HCT116 (cell line): Measurements from ENCODE around the gene ICA1. TPM values are rescaled to one million over a fixed set of nuclear protein-coding genes. Genes with fewer than 3 reads are reported as not detected.
"Not testable (repeated sequence)": the region's sequence is repeated elsewhere in the genome, so short reads cannot be mapped to it uniquely, and the experiment has no call there.

Experiments used
- ATAC-seq: fragments of 200-7000 bp; cut with Tn5 transposase; 2 replicates; pipeline ENCODE4 v1.9.1; 2020; ENCODE audit warnings: mild to moderate bottlenecking, moderate library complexity
- BruUV-seq: library from RNA; stranded (reverse); fragments of 400-500 nt; replicated peaks from 2 replicates; lab custom pipeline; 2021; lab: Mats Ljungman, UMichigan
- CTCF ChIA-PET: fragments of 300-600 bp; sonication (Branson Sonifier 250); formaldehyde crosslinking; loops from one replicate; lab custom pipeline; 2021; ENCODE audit warnings: antibody characterized with exemption; lab: Charles Lee
- POLR2A ChIA-PET: fragments of 300-600, 350-600 bp; sonication (Branson Sonifier 250); formaldehyde crosslinking; loops from one replicate; lab custom pipeline; 2021; ENCODE audit warnings: antibody characterized with exemption; lab: Charles Lee
- RAD21 ChIA-PET, 2 experiments: fragments of 300-600 bp; sonication (Branson Sonifier 250); formaldehyde crosslinking; loops; one replicate each; lab custom pipeline; 2023; ENCODE audit warnings: low total read pairs in 2 of 2; ENCODE audit not compliant: uncharacterized antibody in 2 of 2, unreplicated experiment in 2 of 2, low non-redundant PET in 1 of 2; lab: Charles Lee
- DNase-seq: peaks from one replicate; pipeline ENCODE4 v3.0.0-alpha.2; 2010; ENCODE audit warnings: low read depth, low spot score
- H2AFZ ChIP-seq: fragments of 200-600 bp; shearing (Covaris generic), sonication (generic); 2 replicates; pipeline ENCODE4 v1.6.1; 2017; ENCODE audit warnings: low read depth, mixed run types, mixed read lengths, antibody characterized with exemption, low read length; ENCODE audit not compliant: poor library complexity, severe bottlenecking
- H3K27ac ChIP-seq: 2 replicates; pipeline ENCODE4 v1.5.1; 2012; ENCODE audit warnings: low read depth, low read length
- H3K27me3 ChIP-seq: fragments of 200-600 bp; sonication (generic); 2 replicates; pipeline ENCODE4 v1.6.1; 2016; ENCODE audit warnings: mixed run types, low read length, mixed read lengths; ENCODE audit not compliant: insufficient read depth
- H3K36me3 ChIP-seq, 2 experiments: fragments of 200-500 bp in 1 of 2; fragments of 200-600 bp in 1 of 2; sonication (Bioruptor generic) in 1 of 2; sonication (generic) in 1 of 2; 2 replicates each; pipeline versions ENCODE4 v1.5.1 to v1.6.1; 2014 to 2016; ENCODE audit warnings: low read length in 2 of 2, inconsistent platforms in 1 of 2, mixed read lengths in 1 of 2, mixed run types in 1 of 2; ENCODE audit not compliant: insufficient read depth in 2 of 2, control insufficient read depth in 1 of 2
- H3K4me1 ChIP-seq, 2 experiments: fragments of 200-600 bp in 1 of 2; sonication (generic) in 1 of 2; 2 replicates each; pipeline versions ENCODE4 v1.5.1 to v1.6.1; 2012 to 2017; ENCODE audit warnings: low read length in 2 of 2, inconsistent platforms in 1 of 2, mild to moderate bottlenecking in 1 of 2, mixed read lengths in 1 of 2, mixed run types in 1 of 2, moderate library complexity in 1 of 2; ENCODE audit not compliant: insufficient read depth in 2 of 2, control insufficient read depth in 1 of 2
- H3K4me2 ChIP-seq: fragments of 200-600 bp; sonication (generic); 2 replicates; pipeline ENCODE4 v1.6.1; 2017; ENCODE audit warnings: mixed run types, low read length, mixed read lengths
- H3K4me3 ChIP-seq, 2 experiments: fragments of 200-600 bp in 1 of 2; sonication (generic) in 1 of 2; replicated peaks in 1 of 2; 2 replicates each; pipeline ENCODE4 v1.5.1; 2011 to 2016; ENCODE audit warnings: low read length in 2 of 2, control low read depth in 1 of 2, low read depth in 1 of 2, mild to moderate bottlenecking in 1 of 2, mixed read lengths in 1 of 2, mixed run types in 1 of 2
- H3K79me2 ChIP-seq: fragments of 200-600 bp; sonication (generic); 2 replicates; pipeline ENCODE4 v1.6.1; 2017; ENCODE audit warnings: mild to moderate bottlenecking, mixed run types, low read length, moderate library complexity, mixed read lengths; ENCODE audit not compliant: insufficient read depth
- H3K9ac ChIP-seq: fragments of 200-600 bp; sonication (generic); 2 replicates; pipeline ENCODE4 v1.6.1; 2016; ENCODE audit warnings: low read length, mixed read lengths
- H3K9me2 ChIP-seq: fragments of 200-600 bp; sonication (generic), shearing (Covaris generic); 2 replicates; pipeline ENCODE4 v1.6.1; 2017; ENCODE audit warnings: mixed run types, mild to moderate bottlenecking, moderate library complexity; ENCODE audit not compliant: insufficient read depth
- H3K9me3 ChIP-seq, 2 experiments: fragments of 200-500 bp in 1 of 2; fragments of 200-600 bp in 1 of 2; sonication (Bioruptor generic) in 1 of 2; sonication (generic) in 1 of 2; 2 replicates each; pipeline ENCODE4 v1.6.1; 2014 to 2017; ENCODE audit warnings: low read length in 2 of 2, mixed read lengths in 2 of 2, inconsistent platforms in 1 of 2, low read depth in 1 of 2, mild to moderate bottlenecking in 1 of 2, mixed run types in 1 of 2, moderate library complexity in 1 of 2; ENCODE audit not compliant: control insufficient read depth in 1 of 2, insufficient read depth in 1 of 2
- H4K20me1 ChIP-seq: fragments of 200-600 bp; sonication (generic), shearing (Covaris generic); 2 replicates; pipeline ENCODE4 v1.6.1; 2017; ENCODE audit warnings: mixed run types, mild to moderate bottlenecking, moderate library complexity; ENCODE audit not compliant: insufficient read depth
- CTCF ChIP-seq, 3 experiments: fragments of 200-600 bp in 1 of 3; sonication (generic) in 1 of 3; IDR thresholded peaks in 2 of 3; conservative IDR thresholded peaks in 1 of 3; 2 replicates each; pipeline ENCODE4 v1.5.1; 2012 to 2017; ENCODE audit warnings: low read depth in 2 of 3, low read length in 2 of 3, antibody characterized with exemption in 1 of 3, borderline replicate concordance in 1 of 3, control low read depth in 1 of 3, mild to moderate bottlenecking in 1 of 3, mixed read lengths in 1 of 3, mixed run types in 1 of 3, moderate library complexity in 1 of 3; ENCODE audit not compliant: insufficient read depth in 1 of 3
- ELF1 ChIP-seq: IDR thresholded peaks from 2 replicates; pipeline ENCODE4 v1.6.1; 2012; ENCODE audit warnings: low read depth, borderline replicate concordance
- EZH2 ChIP-seq: fragments of 200-600 bp; sonication (generic); IDR thresholded peaks from 2 replicates; pipeline ENCODE4 v1.6.1; 2017; ENCODE audit warnings: antibody characterized with exemption, mixed run types
- FOSL1 ChIP-seq: IDR thresholded peaks from 2 replicates; pipeline ENCODE4 v1.6.1; 2012; ENCODE audit warnings: low read depth
- JUND ChIP-seq: IDR thresholded peaks from 2 replicates; pipeline ENCODE4 v1.6.1; 2012
- RAD21 ChIP-seq: IDR thresholded peaks from 2 replicates; pipeline ENCODE4 v1.6.1; 2012; ENCODE audit warnings: low read depth, mild to moderate bottlenecking
- REST ChIP-seq: IDR thresholded peaks from 2 replicates; pipeline ENCODE4 v1.6.1; 2012; ENCODE audit warnings: low read depth
- SIN3A ChIP-seq: IDR thresholded peaks from 2 replicates; pipeline ENCODE4 v1.6.1; 2012; ENCODE audit warnings: low read depth
- SP1 ChIP-seq: IDR thresholded peaks from 2 replicates; pipeline ENCODE4 v1.6.1; 2012; ENCODE audit warnings: low read depth
- SRF ChIP-seq: IDR thresholded peaks from 2 replicates; pipeline ENCODE4 v1.6.1; 2012; ENCODE audit warnings: low read depth
- YY1 ChIP-seq: IDR thresholded peaks from 2 replicates; pipeline ENCODE4 v1.6.1; 2011; ENCODE audit warnings: low read length, low read depth, moderate library complexity, mild to moderate bottlenecking; ENCODE audit not compliant: insufficient replicate concordance; ENCODE audit errors: extremely low read depth
- intact Hi-C: fragments of 100-400 bp; cut with micrococcal nuclease; formaldehyde crosslinking; loops from 2 replicates; pipeline ENCODE4 v1.10.0; 2022
- total RNA-seq: library from RNA; stranded (reverse); gene quantifications from one replicate; pipeline ENCODE4 v1.2.1, GENCODE V29; 2021; ENCODE audit not compliant: unreplicated experiment

The ICA1 gene
- total RNA-seq, 1 experiment from 2014 or later: 16.4 TPM

GRCh38 chr7:8239702-8240362 lies 22.1 kb downstream of the ICA1 start:
- POLR2A ChIA-PET: interaction anchor here (0.7 kb wide), 1 partner anchor 703 kb away, joined by 3 read pairs; no protein-coding TSS in a partner anchor
- H3K36me3 ChIP-seq, ATAC-seq, H4K20me1 ChIP-seq, H3K9me3 ChIP-seq, H3K4me1 ChIP-seq, CTCF ChIA-PET, H3K27ac ChIP-seq, H3K4me2 ChIP-seq, H3K9me2 ChIP-seq, RAD21 ChIA-PET, H2AFZ ChIP-seq, DNase-seq, BruUV-seq, H3K79me2 ChIP-seq, H3K4me3 ChIP-seq, H3K27me3 ChIP-seq, intact Hi-C loops, H3K9ac ChIP-seq: not testable (repeated sequence)

- H3K79me2 ChIP-seq: no peaks in the 10 kb centered on the region
- H3K4me1 ChIP-seq: no peaks in the 10 kb centered on the region; a peak in 1 of 4 replicates
- H3K27ac ChIP-seq: no peak overlapping the region
- no peaks in the 10 kb centered on the region for H4K20me1 ChIP-seq
- no peak for DNase-seq
- ChIA-PET POLR2A (no interaction called here), CTCF (no interaction called here), RAD21 (no interaction called here)
- no peaks in the 10 kb centered on the region for H3K36me3 ChIP-seq
- H2AFZ ChIP-seq: no peak overlapping the region
- H3K9me2 ChIP-seq: no peaks in the 10 kb centered on the region
- H3K4me3 ChIP-seq: no peak overlapping the region
- TF ChIP-seq CTCF (IDR thresholded peaks at IDR 0.05 in 2 of 3, conservative IDR thresholded peaks at IDR 0.05 in 1 of 3; ENCODE audit: borderline replicate concordance in 1 of 3, insufficient read depth in 1 of 3, low read depth in 2 of 3, low read length in 2 of 3): no peak
- TF ChIP-seq FOSL1: no peak
- TF ChIP-seq SIN3A: no peak
- TF ChIP-seq REST: no peak
- TF ChIP-seq SP1: no peak
- TF ChIP-seq RAD21: no peak
- no peak for TF ChIP-seq EZH2
- TF ChIP-seq JUND: no peak
- TF ChIP-seq YY1: no peak
- TF ChIP-seq SRF: no peak
- TF ChIP-seq ELF1: no peak
- intact Hi-C loops: no loop called here
- no peaks in the 10 kb centered on the region for H3K27me3 ChIP-seq
- no peak overlapping the region for H3K9ac ChIP-seq
- H3K4me2 ChIP-seq: no peak overlapping the region
- H3K9me3 ChIP-seq: no peaks in the 10 kb centered on the region
- BruUV-seq: no TSS peak
- ATAC-seq: no peak
These were observed 25.1 kb downstream of the ICA1 start for GRCh38 chr7:8236780-8237407.
